ENCODE data around the gene PCSK5.

DNA sequence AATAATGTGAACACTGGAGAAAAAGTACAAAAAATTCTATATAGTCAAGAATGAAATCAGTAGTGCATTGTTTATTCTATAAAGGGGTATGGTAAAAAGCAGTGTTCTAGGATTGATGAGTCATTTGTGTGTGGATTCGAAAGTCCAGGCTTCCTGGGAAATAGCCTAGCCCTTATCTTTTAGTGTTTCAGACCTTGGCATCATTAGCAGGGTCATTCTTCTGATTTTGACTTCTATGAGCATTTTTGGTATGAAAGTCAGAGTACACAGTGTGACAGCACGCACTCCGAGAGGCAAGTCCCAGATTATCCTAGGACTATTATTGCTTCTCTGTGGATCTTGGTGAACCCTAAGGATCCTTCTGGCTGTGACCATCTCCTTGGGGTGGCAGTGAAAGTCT is 16.9 kb downstream of the PCSK5 start:
- TF ChIP-seq EP300 (IDR thresholded peaks at IDR 0.05; ENCODE audit: borderline replicate concordance) (no peak), TAF1 (IDR thresholded peaks at IDR 0.05; ENCODE audit: low read depth) (no peak)

Measured in Ishikawa (cell line).